A172 (cell line): Measurements from ENCODE around the gene CLSTN1. TPM values are rescaled to one million over a fixed set of nuclear protein-coding genes. Genes with fewer than 3 reads are reported as not detected.
"Not testable (repeated sequence)": the region's sequence is repeated elsewhere in the genome, so short reads cannot be mapped to it uniquely, and the experiment has no call there.

Source experiments
- DNase-seq: peaks from one replicate; pipeline ENCODE4 v3.0.0-alpha.2; 2015; ENCODE audit warnings: low spot score
- total RNA-seq: library from RNA; depleted of rRNA; stranded (reverse); fragments of >200 nt; shearing (Covaris generic); gene quantifications from 2 replicates; pipeline ENCODE4 v1.2.3, GENCODE V29; 2014

CLSTN1 gene
- total RNA-seq, 1 experiment from 2014 or later, result 24.3 TPM

GRCh38 chr1:9762446-9762845 is 61.3 kb downstream of the CLSTN1 start:
- not testable (repeated sequence) for DNase-seq

- no peak for DNase-seq
These were observed 61.9 kb downstream of the CLSTN1 start for GRCh38 chr1:9761855-9762254.

GRCh38 chr1:9760824-9761223 is 62.9 kb downstream of the CLSTN1 start:
- no peak for DNase-seq

- no peak for DNase-seq
These were observed 63.8 kb downstream of the CLSTN1 start for GRCh38 chr1:9759939-9760338.

- DNase-seq, result no peak
These were observed 65.1 kb downstream of the CLSTN1 start for GRCh38 chr1:9758559-9759121.

GRCh38 chr1:9755441-9755995 is 68.2 kb downstream of the CLSTN1 start:
- DNase-seq, result no peak

GRCh38 chr1:9753121-9753531 is 70.6 kb downstream of the CLSTN1 start:
- peak; percentile 46 for DNase-seq

- no peak for DNase-seq
These were observed 71.8 kb downstream of the CLSTN1 start for GRCh38 chr1:9751971-9752370.

GRCh38 chr1:9749361-9749760 is 74.4 kb downstream of the CLSTN1 start:
- DNase-seq, result no peak

GRCh38 chr1:9748391-9748790 is 75.4 kb downstream of the CLSTN1 start:
- not testable (repeated sequence) for DNase-seq

GRCh38 chr1:9746651-9747050 is 77.1 kb downstream of the CLSTN1 start:
- DNase-seq, result no peak

GRCh38 chr1:9746211-9746610 is 77.6 kb downstream of the CLSTN1 start:
- no peak for DNase-seq

GRCh38 chr1:9744106-9744799 is 79.5 kb downstream of the CLSTN1 start:
- no peak for DNase-seq

- DNase-seq, result no peak
These were observed 86.1 kb downstream of the CLSTN1 start for GRCh38 chr1:9737671-9738070.

- no peak for DNase-seq
These were observed 86.7 kb downstream of the CLSTN1 start for GRCh38 chr1:9737057-9737456.

- DNase-seq, result no peak
These were observed 87.5 kb downstream of the CLSTN1 start for GRCh38 chr1:9736241-9736640.

GRCh38 chr1:9735800-9736199 is 88.0 kb downstream of the CLSTN1 start:
- DNase-seq, result no peak

- DNase-seq, result no peak
These were observed 90.5 kb downstream of the CLSTN1 start for GRCh38 chr1:9733160-9733789.

- no peak for DNase-seq
These were observed 91.4 kb downstream of the CLSTN1 start for GRCh38 chr1:9732123-9732971.

- no peak for DNase-seq
These were observed 92.2 kb downstream of the CLSTN1 start for GRCh38 chr1:9731561-9731960.

- no peak for DNase-seq
These were observed 92.7 kb downstream of the CLSTN1 start for GRCh38 chr1:9731051-9731537.
